Activated T-cell treated with anti-CD3 and anti-CD28 coated beads, Interleukin-2, amount 50 U/mL, for 1 hour (primary cell): ENCODE data around the gene DAD1.

Experiments
- DNase-seq: peaks from one replicate; pipeline ENCODE4 v3.0.0-alpha.2; 2020

The DAD1 gene

DNA sequence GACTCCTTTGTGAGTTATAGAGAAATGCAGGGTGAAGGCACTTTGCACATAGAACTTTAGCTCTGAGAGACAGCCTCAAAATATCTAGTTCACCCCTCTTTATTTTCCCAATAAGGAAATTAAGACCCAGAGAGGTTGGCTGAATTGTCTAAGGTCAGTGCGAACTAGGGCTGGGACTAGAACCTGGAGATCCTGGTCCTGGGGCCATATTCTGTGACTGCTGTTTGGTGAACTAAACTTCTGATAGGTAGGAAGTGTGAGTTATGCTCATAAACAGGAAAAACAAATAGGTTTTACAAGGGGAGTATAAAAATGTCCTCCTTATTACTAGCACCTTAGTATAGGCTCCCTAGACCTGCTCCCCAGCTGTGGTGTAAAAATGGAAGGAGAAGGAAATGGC, 53.9 kb downstream of the DAD1 start:
- DNase-seq: no peak

DNA sequence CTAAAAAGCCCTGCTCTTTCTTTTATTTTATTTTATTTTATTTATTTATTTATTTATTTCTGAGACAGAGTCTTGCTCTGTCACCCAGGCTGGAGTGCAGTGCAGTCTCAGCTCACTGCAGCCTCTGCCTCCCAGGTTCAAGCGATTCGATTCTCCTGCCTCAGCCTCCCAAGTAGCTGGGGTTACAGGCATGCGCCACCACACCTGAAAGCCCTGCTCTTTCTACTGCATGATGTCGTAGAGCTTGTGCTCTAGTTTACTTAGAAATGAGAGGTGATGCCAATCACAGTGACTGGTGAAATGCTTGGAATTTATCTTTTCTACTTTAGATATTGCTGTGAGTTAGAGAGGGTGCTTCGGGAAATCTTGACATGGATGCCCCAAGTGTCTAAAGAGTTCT, 54.5 kb downstream of the DAD1 start:
- DNase-seq: no peak

DNA sequence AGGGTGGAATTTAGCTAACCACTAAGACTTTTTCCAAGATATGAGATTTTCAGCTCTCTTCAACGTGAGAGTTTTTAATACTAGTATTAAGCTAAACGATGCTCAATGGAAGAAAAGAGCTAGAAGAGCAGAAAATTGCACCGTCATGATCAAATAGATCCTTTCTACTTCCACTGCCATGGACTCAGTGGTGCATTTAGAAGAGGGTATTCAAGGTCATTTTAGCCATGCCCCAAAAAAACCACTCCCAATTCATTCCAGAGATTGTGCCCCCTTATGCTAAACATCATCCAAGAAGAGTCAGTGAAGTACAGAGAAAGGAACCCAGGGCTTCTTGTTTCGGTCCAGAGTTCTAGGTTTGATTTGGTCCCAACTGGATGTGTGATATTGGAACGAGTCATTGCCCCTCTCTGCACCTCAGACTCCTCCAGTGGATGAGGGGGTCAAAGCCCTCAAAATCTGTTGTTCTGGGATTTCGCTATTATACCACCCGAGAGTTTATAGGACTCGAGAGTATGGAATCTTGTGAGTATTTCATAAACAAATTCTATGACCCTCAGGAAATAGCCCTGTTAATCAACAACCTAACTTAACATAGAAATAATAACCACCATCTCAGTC, 55.2 kb downstream of the DAD1 start:
- DNase-seq: no peak

DNA sequence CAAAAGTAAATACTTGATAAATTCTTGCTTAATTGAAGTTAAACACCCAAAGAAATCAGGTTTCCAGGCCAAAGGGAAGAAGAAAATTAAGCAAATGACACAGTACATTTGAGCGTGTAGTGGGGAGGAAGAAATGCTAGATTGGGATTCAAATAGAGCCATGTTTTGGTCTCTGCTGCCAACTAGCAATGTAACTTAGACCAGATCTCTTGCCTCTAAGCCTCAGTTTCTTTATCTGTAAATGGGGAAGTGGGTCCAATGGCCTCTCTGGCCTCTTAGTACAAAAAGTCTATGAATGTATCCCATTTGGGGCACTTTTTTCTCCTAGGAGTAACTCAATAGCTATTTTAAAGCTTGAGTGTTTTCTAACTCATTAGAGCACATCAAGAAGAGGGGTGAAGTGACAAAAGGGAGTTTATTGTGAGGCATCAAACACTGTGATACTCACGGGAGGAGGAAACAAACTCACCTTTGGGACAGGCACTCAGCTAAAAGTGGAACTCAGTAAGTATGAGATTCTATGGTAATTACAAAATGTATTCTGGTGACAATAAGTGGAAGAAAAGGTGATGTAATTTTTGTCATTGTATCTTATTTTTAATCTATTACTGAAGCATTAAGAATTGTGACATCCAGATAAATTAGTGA, 55.8 kb downstream of the DAD1 start:
- no peak for DNase-seq

DNA sequence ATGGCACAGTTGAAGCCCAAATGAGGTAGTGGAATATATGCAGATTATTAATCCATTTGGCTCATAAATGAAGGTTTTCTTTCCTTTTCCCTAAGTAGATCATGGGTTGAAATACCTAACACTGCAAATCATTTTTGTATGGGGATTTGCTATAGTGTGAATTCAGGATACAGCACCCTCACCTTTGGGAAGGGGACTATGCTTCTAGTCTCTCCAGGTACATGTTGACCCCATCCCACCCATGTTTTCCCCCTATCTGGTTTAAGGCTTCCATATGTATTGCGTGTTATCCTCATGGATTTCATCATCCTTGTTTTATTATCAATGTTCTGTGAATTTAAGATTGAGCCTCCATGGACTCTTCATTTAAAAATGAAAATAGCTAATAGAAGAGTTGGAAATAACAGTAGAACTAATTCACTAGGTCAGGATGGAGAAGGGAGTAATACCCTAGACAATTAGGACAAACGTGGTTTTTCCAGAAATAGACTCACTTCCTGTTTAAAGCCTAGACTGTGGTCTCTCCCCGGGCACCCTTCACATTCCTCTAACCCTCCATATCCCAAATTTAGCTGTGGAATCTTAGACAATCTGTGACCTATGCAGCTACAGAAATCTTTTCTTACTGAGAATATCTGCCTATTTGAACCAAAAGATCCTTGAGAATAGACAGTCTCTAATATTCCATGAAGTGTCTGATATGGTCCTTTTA, 56.5 kb downstream of the DAD1 start:
- DNase-seq: no peak

DNA sequence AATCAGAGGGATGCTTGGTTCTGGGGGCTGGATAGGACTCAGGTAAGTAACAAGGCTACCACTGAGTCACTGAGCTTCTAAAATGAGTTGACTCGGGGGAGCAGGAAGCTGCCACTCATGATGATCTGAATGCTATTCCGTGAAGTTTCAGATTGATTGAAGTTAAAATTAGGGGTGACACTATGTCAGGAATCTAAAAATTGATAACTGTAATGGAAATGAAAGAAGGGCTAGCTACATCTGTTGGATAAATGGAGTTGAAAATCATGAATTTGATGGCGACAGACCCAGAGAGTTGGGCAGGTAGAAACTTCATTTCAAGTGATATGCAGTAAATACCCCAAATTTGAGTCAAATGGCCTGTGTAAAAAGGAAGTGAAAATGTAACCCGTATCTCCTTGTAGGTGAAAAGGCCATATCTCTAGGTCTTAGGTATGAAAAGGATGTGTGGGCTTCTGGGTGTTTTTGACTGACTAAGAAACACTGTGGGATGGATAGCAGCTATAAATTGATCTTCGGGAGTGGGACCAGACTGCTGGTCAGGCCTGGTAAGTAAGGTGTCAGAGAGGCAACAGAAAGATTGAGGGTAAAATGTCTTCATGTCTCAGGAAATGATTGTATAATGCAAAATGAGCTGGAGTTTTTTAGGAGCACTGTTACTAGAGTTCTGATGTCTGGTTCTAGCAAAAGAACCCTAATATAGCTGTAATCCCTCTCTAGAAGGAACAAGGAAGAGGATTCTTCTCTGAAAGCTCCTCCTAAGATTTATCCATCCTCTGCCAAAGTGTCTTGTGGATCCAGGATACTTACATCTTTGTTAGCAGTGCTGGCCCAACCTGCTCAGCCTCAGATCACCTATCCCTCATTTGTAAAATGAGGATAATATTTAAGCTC, 57.3 kb downstream of the DAD1 start:
- no peak for DNase-seq

DNA sequence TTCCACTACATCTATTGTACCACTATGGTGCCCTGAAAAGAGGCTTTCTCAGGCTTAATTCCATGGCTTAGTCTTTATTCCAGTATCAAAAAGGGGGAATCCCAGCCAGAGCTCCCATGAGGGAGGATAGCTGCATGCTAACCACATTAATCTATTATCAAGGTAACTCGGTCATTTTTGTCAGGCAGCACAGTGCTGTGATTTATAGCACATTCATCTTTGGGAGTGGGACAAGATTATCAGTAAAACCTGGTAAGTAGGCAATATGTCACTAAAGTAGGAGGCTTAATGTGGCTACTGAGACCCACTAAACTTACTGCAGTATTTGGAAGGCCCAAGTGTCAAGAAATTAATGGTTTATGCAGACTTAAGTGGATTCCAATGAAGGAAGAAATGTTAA, 58.9 kb downstream of the DAD1 start:
- no peak for DNase-seq

DNA sequence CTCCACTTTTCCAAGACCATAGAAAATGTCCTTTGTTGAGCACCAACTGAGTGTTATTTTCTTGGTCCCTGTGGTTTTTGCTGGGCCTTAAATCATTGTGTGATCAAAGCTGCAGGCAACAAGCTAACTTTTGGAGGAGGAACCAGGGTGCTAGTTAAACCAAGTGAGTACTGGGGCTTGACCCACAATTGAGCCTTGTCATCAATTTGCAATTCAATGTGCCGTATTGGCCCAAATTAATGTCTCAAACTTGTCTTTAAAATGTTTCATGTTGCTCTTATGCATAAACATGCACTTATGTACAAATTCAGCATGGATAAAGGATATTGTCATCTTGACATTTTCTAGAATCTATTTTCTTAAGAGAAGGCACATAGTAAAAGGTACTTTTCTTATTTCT, 62.3 kb downstream of the DAD1 start:
- no peak for DNase-seq

DNA sequence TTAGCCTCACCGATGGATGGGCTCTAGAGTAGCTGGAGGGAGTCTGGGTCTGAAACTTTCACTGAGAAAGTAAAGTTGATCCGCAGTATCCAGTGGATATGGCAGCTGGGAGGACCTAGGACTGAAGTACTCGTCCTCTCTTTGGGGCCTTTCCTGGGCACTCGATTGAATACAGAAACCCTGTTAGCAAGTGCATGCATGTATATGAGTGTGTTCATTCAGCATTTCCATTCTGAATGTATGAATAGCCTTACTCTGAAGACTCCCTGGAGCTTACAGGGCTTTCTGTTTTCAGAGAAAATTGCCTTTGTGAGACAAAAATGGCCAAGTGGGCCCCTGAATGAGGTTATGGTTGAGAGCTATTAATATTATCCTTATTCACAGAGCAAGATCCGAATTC, 62.8 kb downstream of the DAD1 start:
- DNase-seq: no peak

DNA sequence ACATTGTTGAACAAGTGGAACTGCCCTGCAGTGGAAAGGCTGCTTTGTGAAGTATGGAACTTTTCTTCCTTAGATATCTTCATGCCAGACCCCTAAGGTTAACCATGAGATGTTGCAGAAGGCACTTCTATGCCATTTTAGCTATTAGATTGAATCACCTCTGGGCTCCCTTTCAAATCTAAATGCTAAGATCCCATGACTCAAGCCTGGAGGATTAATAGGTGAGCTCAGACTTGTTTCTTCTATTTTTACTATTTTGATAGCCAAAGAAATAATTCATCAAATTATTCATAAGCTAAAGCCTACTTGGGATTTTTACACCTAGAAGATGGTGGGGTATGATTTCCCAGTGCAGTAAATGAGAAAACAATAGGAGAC, 64.3 kb downstream of the DAD1 start:
- no peak for DNase-seq

DNA sequence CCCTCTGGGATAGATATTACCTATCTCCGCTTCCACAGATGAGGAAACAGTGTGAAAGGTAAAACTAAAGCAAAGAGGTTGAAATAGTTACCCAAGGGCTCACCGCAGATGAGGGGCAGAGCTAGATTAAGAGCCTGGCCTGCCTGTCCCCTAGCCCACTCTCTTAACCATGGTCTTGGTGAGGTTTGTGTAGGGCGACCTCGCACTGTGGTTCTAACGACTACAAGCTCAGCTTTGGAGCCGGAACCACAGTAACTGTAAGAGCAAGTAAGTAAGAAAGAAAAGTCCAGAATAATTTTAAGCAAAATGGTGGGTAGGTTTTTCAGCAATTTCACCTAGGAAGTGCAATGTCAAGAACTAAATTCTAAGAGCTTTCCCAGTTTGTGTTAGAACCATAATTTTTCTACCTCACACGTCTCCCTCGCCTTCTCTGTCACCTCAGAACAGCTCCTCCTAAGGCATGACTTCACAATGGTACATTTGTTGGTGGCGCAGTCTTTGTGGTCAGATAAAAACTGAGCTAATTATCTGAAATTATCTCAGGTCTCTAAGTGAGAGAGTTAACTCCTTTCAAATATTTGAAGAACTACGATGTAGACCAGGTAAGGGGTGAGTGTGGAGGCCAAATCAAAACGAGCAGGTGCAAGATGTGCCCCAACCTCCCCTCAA, 64.8 kb downstream of the DAD1 start:
- DNase-seq: no peak

DNA sequence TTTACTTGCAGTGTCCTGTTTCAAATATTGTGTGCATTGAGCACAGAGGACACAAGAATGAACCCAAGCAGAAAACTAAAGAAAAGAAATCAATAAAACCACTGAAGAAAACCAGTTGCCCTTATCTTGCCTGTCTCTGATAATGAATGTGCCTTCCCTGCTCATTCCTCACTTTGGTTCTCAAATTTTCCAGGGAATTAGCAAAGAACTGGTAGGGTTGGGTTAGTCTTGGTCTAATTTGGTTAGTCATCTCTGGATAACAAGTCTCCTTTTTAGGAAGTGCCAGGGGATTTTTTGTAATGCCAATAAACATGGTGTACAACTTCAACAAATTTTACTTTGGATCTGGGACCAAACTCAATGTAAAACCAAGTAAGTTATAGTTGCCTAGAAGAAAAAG, 65.7 kb downstream of the DAD1 start:
- no peak for DNase-seq

DNA sequence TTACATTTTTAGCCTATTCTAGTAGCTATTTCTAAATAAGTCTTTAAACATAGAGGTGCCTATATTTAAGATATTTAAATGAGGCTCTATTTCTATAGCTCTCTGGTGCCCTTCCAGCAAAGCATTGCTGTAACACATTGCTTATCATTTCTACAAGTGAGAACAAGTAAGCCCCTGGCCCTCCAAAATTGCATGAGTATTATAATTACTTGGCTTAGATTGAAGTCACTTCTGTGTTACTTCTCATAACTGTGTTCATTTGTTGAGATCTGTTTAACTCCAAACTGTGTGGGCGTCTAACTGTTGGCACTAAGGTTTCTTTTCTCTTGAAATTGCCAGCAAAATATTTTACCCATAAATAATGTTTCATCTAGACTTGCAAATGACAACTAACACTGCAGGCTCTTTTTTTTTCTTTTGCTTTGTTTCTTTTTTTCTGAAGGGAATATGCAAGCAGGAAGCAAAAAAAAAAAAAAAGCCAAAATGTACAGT, 66.5 kb downstream of the DAD1 start:
- no peak for DNase-seq

DNA sequence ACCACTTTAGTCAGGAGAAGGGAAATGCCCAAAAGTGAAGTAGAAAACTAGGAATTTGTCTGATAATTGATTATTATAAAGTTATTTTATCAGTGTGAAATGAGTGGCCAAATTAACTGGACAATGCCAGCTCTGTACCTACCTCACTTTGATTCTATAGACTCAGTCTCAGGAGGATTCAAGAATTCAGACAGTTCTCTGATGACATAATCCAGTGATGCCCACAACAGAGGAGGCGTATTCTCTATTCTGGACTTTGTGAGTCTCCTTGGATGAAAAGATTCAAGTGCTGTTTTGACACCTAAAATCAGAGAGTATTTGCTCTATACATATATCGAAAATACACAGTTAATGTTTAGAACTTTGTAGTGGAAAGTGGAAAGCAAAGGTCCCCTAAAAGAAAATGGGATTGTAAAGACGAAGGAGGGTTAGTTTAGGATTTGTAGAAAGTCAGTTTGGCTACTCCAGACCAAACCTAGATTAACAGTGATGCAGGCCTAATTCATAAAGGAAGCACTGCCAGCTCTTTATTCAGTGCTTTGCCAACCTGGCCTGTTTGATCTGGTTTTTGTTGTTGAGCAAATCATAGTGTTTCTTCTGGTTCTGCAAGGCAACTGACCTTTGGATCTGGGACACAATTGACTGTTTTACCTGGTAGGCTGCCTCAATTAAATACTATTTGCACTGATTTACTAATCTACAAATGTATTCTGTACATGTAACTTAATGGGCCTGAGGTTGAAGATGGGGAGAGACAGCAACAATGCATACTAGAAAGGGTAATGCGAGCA, 67.4 kb downstream of the DAD1 start:
- DNase-seq: no peak

DNA sequence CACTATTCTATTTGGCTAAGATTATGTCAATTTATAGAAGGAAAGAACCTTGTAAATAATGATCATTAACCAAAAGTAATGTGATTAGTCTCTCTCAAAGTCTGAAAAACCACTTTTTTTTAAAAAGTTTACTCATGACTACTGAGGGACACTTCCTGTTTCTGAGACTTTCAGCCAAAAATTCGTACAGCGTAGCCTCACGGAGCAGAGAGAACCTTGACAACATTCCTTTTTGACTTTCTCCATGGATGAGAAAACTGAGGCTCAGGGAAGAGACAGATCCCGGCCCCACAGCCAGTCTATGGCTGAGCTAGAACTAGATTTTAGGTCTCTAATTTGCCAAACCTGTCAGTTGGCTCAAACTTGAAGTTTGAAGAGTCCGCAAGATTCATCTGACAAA, 68.2 kb downstream of the DAD1 start:
- no peak for DNase-seq

DNA sequence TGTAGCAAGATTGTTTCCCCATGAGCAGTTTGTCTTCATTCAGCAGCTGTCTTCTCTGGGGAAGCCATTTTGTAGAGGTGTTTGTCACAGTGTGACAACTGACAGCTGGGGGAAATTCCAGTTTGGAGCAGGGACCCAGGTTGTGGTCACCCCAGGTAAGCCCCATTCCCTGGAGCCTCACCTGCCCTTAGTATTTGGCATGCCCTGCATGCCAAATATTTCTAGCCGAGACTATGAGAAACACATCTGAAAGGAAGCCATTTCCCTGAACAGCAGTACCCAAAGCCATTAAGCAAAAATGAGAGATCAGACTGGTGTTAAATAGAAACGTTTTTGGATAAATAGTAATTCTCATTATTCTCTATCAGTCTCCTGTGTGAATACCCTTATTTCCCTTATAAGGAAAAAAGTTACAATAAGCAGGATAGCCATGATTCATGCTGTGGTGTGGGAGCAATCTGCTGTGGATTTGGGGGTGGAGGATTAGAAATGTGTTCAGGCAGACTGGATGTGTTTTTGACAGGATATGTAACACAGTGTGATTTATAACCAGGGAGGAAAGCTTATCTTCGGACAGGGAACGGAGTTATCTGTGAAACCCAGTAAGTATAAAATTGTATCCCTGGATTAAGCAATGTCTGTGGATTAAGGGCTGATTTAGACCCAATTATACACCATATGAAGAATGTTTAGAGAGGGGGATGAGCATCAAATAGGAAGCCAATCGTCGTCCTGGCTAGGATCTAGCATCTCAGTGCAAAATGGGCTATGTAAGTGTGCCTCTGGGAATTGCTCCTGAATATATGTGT, 68.9 kb downstream of the DAD1 start:
- no peak for DNase-seq

DNA sequence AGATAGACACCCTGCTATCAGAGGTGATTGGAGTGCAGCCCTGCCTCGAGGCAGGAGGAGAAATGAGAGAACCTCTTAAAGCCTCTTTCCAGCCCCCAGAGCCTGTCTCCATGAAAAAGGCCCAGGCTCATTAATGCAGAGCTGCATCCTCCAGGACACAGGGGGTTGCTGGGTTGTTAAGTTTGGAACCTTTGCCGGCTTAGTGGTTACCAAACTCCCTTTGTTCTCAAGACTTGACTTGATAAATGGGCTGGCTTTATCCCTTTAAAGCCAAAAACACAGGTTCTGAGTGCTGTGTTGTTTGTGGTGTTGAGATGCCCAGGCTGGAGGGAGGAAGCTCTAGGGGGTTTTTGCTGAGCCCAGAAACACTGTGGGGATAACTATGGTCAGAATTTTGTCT, 71.0 kb downstream of the DAD1 start:
- DNase-seq: no peak

DNA sequence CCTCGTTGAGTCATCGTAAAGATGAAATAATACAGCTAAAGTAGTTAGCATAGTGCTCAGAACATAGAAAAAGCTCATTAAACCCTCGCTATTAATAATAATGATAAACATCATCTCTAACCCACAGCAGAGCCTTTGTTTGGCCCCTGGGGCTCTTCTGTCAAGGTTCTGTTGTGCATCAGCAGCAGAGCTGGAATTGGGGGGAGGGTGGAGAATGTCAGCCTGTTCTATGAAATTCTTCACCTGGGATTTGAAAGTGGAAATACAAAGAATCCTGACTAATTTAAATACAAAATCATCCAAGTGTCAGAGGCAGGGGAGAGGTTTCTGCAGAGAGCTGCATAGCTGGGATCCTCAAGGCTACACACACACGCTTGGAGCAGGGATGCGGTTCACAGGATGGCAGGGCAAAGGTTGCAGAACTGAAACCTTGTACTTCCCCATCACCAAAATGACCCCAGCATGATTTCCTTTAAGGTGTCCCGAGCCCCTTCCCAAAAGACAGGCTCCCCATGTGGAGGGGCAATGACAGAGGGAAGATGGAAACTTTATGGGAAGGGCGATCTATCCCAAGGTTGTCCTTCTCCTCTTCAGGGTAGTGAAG, 71.8 kb downstream of the DAD1 start:
- no peak for DNase-seq

DNA sequence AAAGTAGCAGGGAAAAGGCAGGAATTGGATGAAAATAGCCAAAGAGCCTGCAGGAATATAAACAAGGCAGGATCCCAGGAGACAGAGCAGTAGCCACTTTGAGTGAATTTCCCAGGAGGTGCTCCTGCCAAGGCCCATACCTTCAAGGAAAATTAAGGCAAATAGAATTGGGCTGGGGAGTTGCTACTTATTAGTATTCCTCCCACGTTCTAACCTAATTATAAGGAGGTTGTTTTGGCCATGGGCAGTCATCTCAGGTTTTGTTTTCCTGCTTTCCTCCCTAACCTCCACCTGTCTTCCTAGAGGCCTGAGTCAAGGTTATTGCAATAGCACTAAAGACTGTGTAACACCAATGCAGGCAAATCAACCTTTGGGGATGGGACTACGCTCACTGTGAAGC, 73.1 kb downstream of the DAD1 start:
- DNase-seq: no peak
